H54 (cell line): ENCODE data around the gene DYNC1H1.
A peak's percentile ranks its signal among the peaks of the same experiment; 100 is the strongest.

Experiments
- DNase-seq: peaks from one replicate; pipeline ENCODE4 v3.0.0; 2011; ENCODE audit warnings: low spot score, mixed read lengths; ENCODE audit not compliant: insufficient read length
- FAIRE-seq: peaks from 3 replicates; lab custom pipeline; 2011; peaks lifted over from hg19 to GRCh38; lab: Jason Lieb, UNC
- POLR2A ChIP-seq: IDR thresholded peaks from 2 replicates; pipeline ENCODE4 v1.6.1; 2011; ENCODE audit warnings: low read depth, mild to moderate bottlenecking, low read length

DYNC1H1 gene

GRCh38 chr14:102012336-102012735 lies 48.0 kb downstream of the DYNC1H1 start:
- TF ChIP-seq POLR2A: no peak
- no peak for DNase-seq
- FAIRE-seq: no peak

- no peak for TF ChIP-seq POLR2A
- DNase-seq (no peak), FAIRE-seq (no peak)
Observed at GRCh38 chr14:102013669-102014200, 49.4 kb downstream of the DYNC1H1 start.

GRCh38 chr14:102015045-102015685 lies 50.8 kb downstream of the DYNC1H1 start:
- FAIRE-seq (no peak), DNase-seq (no peak)
- TF ChIP-seq POLR2A: no peak

- FAIRE-seq (no peak), DNase-seq (no peak)
- TF ChIP-seq POLR2A: no peak
Observed at GRCh38 chr14:102015771-102016170, 51.4 kb downstream of the DYNC1H1 start.

- FAIRE-seq (no peak), DNase-seq (no peak)
- TF ChIP-seq POLR2A: no peak
Observed at GRCh38 chr14:102016420-102017090, 52.2 kb downstream of the DYNC1H1 start.

- TF ChIP-seq POLR2A: no peak
- FAIRE-seq: no peak
- no peak for DNase-seq
Observed at GRCh38 chr14:102018251-102018650, 53.9 kb downstream of the DYNC1H1 start.

- no peak for FAIRE-seq
- no peak for DNase-seq
- no peak for TF ChIP-seq POLR2A
Observed at GRCh38 chr14:102019006-102019540, 54.7 kb downstream of the DYNC1H1 start.

GRCh38 chr14:102020058-102020971 lies 55.9 kb downstream of the DYNC1H1 start:
- peak; percentile 99 for FAIRE-seq
- TF ChIP-seq POLR2A: no peak

GRCh38 chr14:102026934-102027333 lies 62.6 kb downstream of the DYNC1H1 start:
- no peak for TF ChIP-seq POLR2A
- DNase-seq: no peak
- no peak for FAIRE-seq

More at GRCh38 chr14:102020058-102020971, 55.9 kb downstream of the DYNC1H1 start:
- peak; percentile 68 for DNase-seq

GRCh38 chr14:102027951-102028350 lies 63.6 kb downstream of the DYNC1H1 start:
- no peak for FAIRE-seq
- DNase-seq: no peak
- no peak for TF ChIP-seq POLR2A

GRCh38 chr14:102028733-102029132 lies 64.4 kb downstream of the DYNC1H1 start:
- DNase-seq (peak; percentile 33), FAIRE-seq (peak; percentile 78)
- no peak for TF ChIP-seq POLR2A

- no peak for TF ChIP-seq POLR2A
- FAIRE-seq (peak; percentile 55), DNase-seq (peak; percentile 27)
Observed at GRCh38 chr14:102029956-102030355, 65.6 kb downstream of the DYNC1H1 start.

- TF ChIP-seq POLR2A: no peak
- FAIRE-seq: no peak
Observed at GRCh38 chr14:102033241-102033640, 68.9 kb downstream of the DYNC1H1 start.

More at GRCh38 chr14:102033241-102033640, 68.9 kb downstream of the DYNC1H1 start:
- DNase-seq: no peak
